ENCODE results near the gene DHRS1. TPM values are rescaled to one million over a fixed set of nuclear protein-coding genes. Genes with fewer than 3 reads are reported as not detected.

DHRS1 gene
- total RNA-seq, 1 donor from 2014 or later, result 28.7 TPM

- DNase-seq (ENCODE audit: low spot score), result no peak
Observed at GRCh38 chr14:24309538-24310264, 10.1 kb upstream of the DHRS1 start, which contains the start of gene LTB4R2. LTB4R2 (plus strand) TSS chr14:24310140; CDS start chr14:24310665, 525 bp downstream.

- DNase-seq (ENCODE audit: low spot score), result no peak
Observed at GRCh38 chr14:24308342-24309124, 9.0 kb upstream of the DHRS1 start.

GRCh38 chr14:24307575-24308341 is 8.2 kb upstream of the DHRS1 start, which contains the start of gene CIDEB:
CIDEB (minus strand) TSS chr14:24307977; CDS start chr14:24307858, 119 bp downstream.
- no peak for DNase-seq (ENCODE audit: low spot score)

- no peak for DNase-seq (ENCODE audit: low spot score)
Observed at GRCh38 chr14:24307156-24307574, 7.6 kb upstream of the DHRS1 start.

GRCh38 chr14:24304019-24304387 is 4.4 kb upstream of the DHRS1 start:
- DNase-seq (ENCODE audit: low spot score), result no peak

DNA sequence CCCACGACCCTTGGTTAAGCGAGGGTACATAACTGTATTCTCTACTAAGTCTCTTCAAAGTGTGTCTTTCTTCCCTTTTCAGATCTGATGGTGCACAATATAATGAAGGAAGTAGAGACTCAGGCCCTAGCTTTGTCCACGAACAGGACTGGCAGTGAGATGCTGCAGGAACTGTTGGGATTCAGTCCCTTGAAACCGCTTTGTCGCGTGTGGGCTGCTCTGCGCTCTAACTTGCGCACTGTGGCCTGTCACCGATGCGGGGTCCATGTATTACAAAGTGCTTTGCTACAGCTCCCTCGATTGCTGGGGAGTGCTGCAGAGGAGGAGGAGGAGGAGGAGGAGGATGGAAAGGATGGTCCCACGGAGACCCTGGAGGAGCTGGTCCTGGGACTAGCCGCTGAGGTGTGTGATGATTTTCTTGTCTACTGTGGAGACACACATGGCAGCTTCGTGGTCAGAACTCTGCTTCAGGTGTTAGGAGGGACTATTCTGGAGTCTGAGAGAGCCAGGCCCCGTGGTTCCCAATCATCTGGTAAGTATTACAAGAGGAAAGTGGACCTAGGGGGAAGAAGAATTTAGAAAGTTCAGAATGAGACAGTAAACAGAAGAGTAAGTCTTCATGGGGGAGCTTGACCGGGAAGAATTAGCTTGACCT is 873 bp upstream of the DHRS1 start:
- no peak for DNase-seq (ENCODE audit: low spot score)

DNA sequence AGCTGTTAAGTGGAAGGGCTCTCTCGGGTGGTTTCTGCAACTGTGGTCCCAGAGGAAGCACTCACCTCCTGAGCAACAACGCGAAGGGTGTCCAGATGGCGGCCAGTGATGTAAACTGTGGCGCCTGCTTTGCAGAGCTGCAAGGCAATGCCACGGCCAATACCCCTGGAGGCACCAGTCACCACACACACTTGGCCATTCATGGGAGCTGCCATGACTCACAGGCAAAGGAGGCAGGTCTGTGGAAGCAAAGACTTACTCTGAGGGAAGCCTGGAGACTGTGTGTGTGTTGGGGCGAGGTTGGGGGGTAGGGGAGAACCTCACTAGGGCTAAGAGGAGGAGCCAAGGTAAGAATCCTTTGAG is 707 bp downstream of the DHRS1 start:
- DNase-seq (ENCODE audit: low spot score), result no peak

DNA sequence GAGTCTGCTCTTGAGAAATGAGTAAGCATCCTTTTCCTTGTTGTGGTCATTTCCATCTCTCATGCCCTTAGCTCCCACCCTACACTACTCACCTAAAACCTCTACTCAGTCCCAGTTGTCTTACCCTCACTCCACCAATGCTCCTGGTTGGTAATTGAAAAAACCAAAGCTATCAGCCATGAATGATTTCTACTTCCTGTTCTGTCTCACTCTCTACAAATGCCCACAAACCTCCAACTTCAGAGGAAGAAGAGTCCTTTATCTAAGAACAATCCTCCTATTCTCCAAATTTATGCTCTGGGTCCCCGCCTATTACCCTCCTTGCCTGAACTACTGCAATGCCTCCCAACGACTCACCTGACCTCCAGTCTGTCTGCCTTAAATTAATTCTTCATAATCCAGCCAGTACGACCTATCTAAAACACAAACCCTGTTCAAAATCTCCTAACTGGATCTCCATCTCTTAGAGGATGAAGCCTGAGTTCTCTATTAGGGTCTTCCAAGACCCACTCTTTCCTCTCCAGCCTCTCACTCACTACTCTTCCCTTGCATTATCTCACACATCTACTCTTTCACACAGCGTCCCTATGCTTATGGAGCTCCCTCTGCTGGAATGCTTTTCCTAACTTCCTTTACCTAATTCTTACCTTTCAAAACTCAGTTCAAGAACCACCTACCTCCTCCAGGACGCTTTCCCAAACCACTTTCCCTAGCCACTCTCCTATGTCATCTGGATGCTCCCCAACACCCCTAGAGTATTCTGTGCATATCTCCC is 2.2 kb downstream of the DHRS1 start:
- no peak for DNase-seq (ENCODE audit: low spot score)

GRCh38 chr14:24296341-24297157 is 3.0 kb downstream of the DHRS1 start:
- peak; percentile 63 for DNase-seq (ENCODE audit: low spot score)

DNA sequence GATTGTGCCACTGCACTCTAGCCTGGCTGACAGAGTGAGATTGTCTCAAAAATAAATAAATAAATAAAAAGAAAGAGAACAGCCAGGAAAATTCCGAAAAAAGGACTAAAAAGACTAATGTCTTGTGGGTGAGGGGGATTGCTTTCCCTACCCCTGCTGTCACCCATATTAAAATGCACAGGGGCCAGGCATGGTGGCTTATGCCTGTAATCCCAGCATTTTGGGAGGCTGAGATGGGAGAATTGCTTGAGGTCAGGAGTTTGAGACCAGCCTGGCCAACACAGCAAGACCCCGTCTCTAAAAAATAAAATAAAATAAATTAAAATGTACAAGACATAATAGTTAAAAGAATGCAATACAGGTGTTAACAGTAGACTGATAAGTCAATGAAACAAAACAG is 6.1 kb downstream of the DHRS1 start:
- no peak for DNase-seq (ENCODE audit: low spot score)

DNA sequence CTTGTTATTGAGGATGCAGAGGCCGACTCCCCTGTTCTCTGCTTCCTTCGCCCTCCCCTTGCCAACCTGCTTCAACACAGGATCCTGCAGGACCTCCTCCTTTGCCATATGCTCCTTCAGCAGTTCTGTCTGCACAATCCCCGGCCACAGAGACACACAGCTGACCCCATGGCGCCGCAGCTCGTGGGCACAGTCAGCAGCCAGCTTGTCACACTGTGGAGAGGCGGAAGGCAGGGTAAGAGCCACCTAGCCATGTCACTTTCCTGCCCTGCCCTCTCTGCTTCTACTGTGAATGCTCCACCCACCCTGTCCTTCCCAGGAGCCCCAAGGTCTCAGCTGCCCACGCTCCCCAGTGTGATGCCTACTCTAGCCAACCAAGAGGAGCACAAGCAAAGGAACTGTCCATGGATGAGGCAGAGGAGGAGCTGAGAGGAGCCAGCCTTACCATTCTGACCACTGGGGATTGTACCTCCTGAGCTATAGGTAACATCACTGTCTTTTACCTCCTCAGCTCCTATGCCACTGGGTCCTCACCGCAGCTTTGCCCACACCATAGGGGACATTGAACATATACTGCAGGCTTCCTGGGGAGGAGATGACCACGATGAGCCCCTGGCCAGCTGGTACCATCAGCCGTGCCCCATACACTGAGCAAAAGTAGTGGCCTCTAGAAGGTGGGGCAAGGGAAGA is 7.3 kb downstream of the DHRS1 start:
- DNase-seq (ENCODE audit: low spot score), result no peak

DNA sequence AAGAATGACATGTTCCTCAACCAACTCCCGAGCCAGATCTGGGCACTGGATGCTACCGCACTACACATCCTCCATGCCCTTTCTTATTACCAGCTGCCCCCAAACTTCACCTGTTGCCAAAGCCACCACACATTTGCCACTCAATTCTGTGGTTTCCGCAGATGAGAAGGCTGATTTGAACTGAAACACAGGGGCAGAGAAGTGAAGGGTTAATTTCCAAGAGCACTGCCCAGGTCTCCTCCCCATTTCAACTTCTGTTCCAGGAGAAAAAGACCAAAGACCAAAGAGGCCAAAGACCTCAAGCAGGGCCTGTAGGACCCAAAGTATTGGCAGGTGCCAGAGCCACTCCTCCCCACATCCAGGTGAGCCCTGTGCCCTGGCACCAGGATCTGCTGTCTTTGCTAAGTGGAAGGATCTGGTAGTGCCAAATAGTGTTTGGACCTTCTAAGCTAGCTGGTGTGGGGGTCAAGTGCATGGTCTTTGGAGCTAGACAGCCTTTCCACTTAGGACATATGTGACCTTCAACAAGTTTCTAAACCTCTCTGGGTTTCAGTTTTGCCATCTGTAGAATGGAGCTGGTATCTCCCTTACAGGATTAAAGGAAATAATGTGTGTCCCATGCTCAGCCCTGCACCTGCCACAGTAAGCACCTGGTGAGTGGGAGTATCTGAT is 8.0 kb downstream of the DHRS1 start:
- no peak for DNase-seq (ENCODE audit: low spot score)

GRCh38 chr14:24290746-24291145 is 8.8 kb downstream of the DHRS1 start:
- no peak for DNase-seq (ENCODE audit: low spot score)

- no peak for DNase-seq (ENCODE audit: low spot score)
Observed at GRCh38 chr14:24289649-24290280, 9.8 kb downstream of the DHRS1 start.

DNA sequence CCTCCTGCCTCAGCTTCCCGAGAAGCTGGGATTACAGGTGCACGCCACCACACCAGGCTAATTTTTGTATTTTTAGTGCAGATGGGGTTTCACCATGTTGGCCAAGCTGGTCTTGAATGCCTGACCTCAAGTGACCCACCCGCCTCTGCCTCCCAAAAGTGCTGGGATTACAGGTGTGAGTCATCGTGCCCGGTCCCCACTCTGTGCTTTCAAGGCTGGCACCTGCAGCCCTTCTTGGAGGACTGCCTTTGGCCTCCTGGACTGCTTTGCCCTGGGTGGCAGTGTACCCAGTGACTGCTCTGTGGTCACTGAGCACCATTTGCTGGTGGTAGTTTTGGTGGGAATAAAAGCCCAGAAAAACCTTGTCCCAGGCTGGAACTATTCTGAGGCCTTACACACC is 12.6 kb downstream of the DHRS1 start:
- no peak for DNase-seq (ENCODE audit: low spot score)

DNA sequence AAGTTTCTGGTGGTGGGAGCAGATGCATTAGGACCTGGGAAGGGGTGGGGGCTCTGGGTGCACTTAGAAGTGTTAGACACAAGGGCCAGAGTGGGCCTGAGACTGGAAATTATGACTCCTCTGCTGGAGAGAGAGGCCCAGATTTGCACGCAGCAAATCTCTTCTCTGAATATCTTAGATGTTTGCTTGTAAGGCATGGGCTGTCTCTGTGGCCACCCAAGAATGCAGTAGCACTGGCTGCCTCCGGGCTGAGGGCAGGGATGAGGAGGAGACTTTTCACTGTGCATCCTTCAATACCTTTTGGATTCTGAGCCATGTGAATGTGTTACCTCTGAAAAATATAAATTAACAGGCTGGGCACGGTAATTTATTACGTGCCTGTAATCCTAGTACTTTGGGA is 14.2 kb downstream of the DHRS1 start:
- DNase-seq (ENCODE audit: low spot score), result no peak

DNA sequence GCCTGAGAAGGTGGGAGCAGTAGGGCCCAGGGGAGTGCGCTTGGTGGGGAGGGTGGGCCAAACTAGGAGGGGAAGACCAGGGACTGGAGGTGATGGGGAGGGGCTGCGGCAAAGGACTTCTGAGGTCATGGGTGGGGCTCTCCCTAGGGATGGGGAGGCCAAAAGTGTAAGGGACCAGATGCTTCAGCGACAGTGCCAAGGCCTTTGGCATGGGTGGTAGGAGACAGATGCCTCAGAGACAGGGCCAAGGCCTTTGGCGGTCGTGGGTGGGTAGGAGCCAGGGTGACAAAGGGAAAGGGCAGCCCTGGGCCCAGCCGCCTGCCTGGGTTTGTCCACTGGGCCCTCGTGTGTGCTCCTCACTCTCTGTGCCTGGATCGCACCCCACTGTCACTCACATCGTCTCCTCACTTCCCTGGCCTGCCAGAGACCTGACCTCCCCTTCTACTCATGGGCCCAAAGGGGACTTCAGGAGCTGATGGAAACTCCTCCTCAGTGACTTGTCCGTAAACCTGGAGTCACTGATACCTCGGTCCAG is 15.0 kb downstream of the DHRS1 start:
- DNase-seq (ENCODE audit: low spot score), result no peak

- DNase-seq (ENCODE audit: low spot score), result no peak
Observed at GRCh38 chr14:24283796-24284460, 15.7 kb downstream of the DHRS1 start.
